Measurements from ENCODE around the gene OR2AT4.

GRCh38 chr11:75090671-75091177 lies 6.0 kb downstream of the OR2AT4 start:
- TF ChIP-seq CTCF (IDR thresholded peaks at IDR 0.05 in 4 of 5, conservative IDR thresholded peaks at IDR 0.05 in 1 of 5) (no peak), POLR2A (IDR thresholded peaks at IDR 0.05) (no peak)
